ENCODE data around the gene CTSW. TPM values are rescaled to one million over a fixed set of nuclear protein-coding genes. Genes with fewer than 3 reads are reported as not detected.

CTSW gene
- total and polyA plus RNA-seq, 12 donors: 0.17 to 7.9 (median 0.55) TPM; not detected in 1

DNA sequence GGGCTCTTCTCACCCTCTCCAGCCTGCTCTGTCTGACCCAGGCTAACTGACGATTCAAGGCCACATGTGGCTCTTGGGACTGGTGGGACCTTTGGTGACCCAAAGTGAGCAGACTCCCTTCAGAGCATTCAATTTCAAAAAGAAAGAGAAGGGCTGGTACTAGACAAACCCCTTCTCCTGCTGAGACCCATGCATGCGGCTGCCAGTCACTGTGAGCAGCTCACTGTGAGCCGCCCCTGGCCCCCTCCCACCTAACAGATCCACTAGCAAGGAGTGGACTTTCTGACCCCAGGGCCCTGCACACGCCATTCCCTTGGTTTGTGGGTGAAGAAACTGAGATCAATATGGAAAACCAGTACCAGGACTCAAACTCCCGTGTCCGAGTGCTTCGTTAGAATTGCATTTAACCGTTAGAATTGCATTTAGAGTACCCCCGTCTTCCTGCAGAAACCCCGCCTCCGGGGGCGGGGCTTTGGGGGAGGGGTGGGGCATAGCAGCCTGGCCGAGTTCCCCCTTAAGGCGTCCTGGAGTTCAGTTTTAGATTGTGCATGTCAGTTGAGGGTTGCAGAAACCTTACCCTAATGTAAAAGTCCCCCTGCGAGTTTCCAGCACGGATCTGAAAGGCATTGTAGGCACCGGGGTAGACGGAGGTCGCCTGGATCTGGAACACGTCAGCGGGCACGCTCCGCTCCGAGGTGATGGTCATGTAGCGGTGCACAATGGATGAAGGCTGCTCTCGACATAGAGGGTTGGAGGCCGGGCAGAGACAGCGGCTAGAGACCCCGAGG lies 12.2 kb upstream of the CTSW start:
- intact Hi-C loops (cut with DNase I): no loop called here
- H3K4me3 ChIP-seq: no peak overlapping the region
- H3K27ac ChIP-seq: no peak overlapping the region
- TF ChIP-seq, protein P1, sequence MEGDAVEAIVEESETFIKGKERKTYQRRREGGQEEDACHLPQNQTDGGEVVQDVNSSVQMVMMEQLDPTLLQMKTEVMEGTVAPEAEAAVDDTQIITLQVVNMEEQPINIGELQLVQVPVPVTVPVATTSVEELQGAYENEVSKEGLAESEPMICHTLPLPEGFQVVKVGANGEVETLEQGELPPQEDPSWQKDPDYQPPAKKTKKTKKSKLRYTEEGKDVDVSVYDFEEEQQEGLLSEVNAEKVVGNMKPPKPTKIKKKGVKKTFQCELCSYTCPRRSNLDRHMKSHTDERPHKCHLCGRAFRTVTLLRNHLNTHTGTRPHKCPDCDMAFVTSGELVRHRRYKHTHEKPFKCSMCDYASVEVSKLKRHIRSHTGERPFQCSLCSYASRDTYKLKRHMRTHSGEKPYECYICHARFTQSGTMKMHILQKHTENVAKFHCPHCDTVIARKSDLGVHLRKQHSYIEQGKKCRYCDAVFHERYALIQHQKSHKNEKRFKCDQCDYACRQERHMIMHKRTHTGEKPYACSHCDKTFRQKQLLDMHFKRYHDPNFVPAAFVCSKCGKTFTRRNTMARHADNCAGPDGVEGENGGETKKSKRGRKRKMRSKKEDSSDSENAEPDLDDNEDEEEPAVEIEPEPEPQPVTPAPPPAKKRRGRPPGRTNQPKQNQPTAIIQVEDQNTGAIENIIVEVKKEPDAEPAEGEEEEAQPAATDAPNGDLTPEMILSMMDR (IDR thresholded peaks at IDR 0.05): no peak
- ATAC-seq (no peak), DNase-seq (no peak)
- 57 to 60% methylated on average over 29 of the region's 29 CpGs for WGBS, 2 donors
- no peaks in the 10 kb centered on the region for H3K9me3 ChIP-seq
- no peaks in the 10 kb centered on the region for H3K27me3 ChIP-seq
- H3K4me1 ChIP-seq: peaks cover 14 to 37% (median 25%) of the 10 kb centered on the region in 9 donors
- H3K36me3 ChIP-seq: peaks cover 0 to 86% (median 59%) of the 10 kb centered on the region in 9 donors

DNA sequence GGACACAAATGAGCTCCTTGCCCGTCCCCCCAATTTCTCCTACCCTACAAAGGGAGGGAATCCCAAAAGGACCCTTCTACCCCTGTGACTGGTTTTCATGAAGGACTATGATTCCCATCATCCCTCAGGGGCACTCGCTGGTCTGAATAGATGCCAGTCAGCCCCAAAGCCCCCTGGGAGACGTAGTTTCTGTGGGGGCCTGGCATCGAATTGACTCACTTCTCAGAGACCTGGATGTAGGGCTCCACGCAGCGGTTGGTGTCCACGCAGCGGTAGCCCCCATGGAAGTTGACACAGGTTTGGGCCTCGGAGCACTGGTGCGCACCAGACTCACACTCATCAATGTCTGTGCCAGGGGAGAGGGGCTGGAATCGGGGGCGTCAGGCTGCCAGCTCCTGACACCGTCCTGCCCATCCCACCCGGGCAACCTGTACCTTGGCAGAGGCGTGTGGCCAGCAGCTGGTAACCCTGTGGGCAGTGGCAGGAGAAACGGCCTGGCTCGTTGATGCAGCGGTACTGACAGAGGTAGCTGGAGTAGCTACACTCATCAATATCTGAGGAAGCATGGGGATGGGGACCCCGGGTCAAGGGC lies 11.5 kb upstream of the CTSW start:
- no peak for ATAC-seq
- Histone ChIP-seq H3K36me3 (peaks cover 0 to 79% (median 55%) of the 10 kb centered on the region in 9 donors), H3K4me3 (no peak overlapping the region), H3K9me3 (no peaks in the 10 kb centered on the region), H3K4me1 (peaks cover 15 to 38% (median 23%) of the 10 kb centered on the region in 9 donors), H3K27me3 (no peaks in the 10 kb centered on the region), H3K27ac (no peak overlapping the region)
- TF ChIP-seq, protein P1 (IDR thresholded peaks at IDR 0.05): no peak
- intact Hi-C loops (cut with DNase I): no loop called here
- WGBS, 2 donors: 89 to 90% methylated on average over 19 of the region's 19 CpGs
- no peak for DNase-seq

DNA sequence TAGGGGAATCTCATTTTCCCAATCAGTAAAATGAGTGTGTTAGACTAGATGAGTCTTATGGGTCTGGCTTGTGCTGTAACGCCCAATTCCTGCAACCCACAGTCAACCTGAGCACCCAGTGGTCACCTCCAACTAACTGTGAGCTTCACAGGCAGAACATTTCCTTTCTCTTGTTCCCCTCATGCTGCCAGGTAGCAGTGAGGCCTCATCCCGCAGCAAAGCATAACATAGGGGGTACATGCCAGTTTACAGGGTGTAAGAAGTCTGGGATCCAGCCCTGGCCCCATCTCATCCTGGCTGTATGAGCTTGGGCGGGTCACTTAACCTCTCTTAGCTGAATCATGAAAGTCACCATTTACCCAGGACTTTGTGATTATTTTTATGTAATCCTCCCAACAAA lies 10.7 kb upstream of the CTSW start:
- Histone ChIP-seq H3K9me3 (no peaks in the 10 kb centered on the region), H3K4me1 (peaks cover 16 to 41% (median 25%) of the 10 kb centered on the region in 9 donors), H3K4me3 (no peak overlapping the region), H3K27me3 (no peaks in the 10 kb centered on the region), H3K27ac (no peak overlapping the region), H3K36me3 (peaks cover 0 to 72% (median 49%) of the 10 kb centered on the region in 9 donors)
- intact Hi-C loops (cut with DNase I): no loop called here
- TF ChIP-seq, protein P1 (IDR thresholded peaks at IDR 0.05): no peak
- WGBS, 2 donors: 92 to 94% methylated on average over 3 of the region's 3 CpGs
- DNase-seq: no peak
- no peak for ATAC-seq

DNA sequence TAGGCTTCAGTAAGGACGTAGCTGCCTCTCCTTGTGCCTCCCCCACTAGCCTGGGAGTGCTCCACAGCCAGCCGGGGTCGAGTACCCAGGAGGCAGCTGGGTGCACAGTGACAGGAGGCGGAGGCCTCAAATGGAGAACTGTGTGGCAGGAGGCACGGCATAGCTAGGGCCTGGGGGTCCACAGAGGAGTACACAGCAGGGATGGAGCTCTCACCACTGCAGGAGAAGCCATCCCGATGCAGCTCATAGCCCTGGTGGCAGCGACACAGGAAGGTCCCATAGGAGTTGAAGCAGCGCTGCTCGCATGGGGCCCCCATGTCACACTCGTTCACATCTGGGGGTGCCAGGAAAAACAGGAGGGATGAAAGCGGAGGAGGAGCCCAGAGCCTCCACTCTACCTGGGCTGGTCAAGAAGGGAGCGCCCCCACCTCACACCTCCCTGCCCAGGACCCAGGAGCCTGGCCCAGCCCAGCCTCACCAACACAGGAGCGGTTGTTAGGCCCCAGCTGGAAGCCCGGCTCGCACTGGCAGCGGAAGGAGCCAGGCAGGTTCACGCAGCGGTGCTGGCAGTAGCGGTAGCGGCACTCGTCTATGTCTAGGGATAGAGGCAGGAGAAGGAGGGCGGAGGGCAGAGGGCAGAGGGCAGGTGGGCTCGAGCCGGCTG lies 9.9 kb upstream of the CTSW start:
- H3K4me3 ChIP-seq: no peak overlapping the region
- no peaks in the 10 kb centered on the region for H3K27me3 ChIP-seq
- peak overlapping the region in 5 of 10 donors; percentile 28 to 97 (median 96) for H3K27ac ChIP-seq
- H3K36me3 ChIP-seq: peaks cover 0 to 63% (median 40%) of the 10 kb centered on the region in 9 donors
- no peak for DNase-seq
- 84 to 86% methylated on average over 24 of the region's 24 CpGs for WGBS, 2 donors
- TF ChIP-seq, protein P1 (IDR thresholded peaks at IDR 0.05): no peak
- no peak for ATAC-seq
- H3K4me1 ChIP-seq: peaks cover 16 to 44% (median 29%) of the 10 kb centered on the region in 9 donors
- intact Hi-C loops (cut with DNase I): no loop called here
- H3K9me3 ChIP-seq: no peaks in the 10 kb centered on the region
